Measurements from ENCODE around the gene SON. TPM values are rescaled to one million over a fixed set of nuclear protein-coding genes. Genes with fewer than 3 reads are reported as not detected.
A peak's percentile ranks its signal among the peaks of the same experiment; 100 is the strongest.

The SON gene, protein sequence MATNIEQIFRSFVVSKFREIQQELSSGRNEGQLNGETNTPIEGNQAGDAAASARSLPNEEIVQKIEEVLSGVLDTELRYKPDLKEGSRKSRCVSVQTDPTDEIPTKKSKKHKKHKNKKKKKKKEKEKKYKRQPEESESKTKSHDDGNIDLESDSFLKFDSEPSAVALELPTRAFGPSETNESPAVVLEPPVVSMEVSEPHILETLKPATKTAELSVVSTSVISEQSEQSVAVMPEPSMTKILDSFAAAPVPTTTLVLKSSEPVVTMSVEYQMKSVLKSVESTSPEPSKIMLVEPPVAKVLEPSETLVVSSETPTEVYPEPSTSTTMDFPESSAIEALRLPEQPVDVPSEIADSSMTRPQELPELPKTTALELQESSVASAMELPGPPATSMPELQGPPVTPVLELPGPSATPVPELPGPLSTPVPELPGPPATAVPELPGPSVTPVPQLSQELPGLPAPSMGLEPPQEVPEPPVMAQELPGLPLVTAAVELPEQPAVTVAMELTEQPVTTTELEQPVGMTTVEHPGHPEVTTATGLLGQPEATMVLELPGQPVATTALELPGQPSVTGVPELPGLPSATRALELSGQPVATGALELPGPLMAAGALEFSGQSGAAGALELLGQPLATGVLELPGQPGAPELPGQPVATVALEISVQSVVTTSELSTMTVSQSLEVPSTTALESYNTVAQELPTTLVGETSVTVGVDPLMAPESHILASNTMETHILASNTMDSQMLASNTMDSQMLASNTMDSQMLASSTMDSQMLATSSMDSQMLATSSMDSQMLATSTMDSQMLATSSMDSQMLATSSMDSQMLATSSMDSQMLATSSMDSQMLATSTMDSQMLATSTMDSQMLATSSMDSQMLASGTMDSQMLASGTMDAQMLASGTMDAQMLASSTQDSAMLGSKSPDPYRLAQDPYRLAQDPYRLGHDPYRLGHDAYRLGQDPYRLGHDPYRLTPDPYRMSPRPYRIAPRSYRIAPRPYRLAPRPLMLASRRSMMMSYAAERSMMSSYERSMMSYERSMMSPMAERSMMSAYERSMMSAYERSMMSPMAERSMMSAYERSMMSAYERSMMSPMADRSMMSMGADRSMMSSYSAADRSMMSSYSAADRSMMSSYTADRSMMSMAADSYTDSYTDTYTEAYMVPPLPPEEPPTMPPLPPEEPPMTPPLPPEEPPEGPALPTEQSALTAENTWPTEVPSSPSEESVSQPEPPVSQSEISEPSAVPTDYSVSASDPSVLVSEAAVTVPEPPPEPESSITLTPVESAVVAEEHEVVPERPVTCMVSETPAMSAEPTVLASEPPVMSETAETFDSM (N-terminal part only)
- total RNA-seq (ENCODE audit: unreplicated experiment) = 311 TPM
- long read RNA-seq, partial matches to known transcripts = 101 of 108 reads
- long read RNA-seq, other reads (novel, unspliced or antisense) = 5 of 108 reads

DNA sequence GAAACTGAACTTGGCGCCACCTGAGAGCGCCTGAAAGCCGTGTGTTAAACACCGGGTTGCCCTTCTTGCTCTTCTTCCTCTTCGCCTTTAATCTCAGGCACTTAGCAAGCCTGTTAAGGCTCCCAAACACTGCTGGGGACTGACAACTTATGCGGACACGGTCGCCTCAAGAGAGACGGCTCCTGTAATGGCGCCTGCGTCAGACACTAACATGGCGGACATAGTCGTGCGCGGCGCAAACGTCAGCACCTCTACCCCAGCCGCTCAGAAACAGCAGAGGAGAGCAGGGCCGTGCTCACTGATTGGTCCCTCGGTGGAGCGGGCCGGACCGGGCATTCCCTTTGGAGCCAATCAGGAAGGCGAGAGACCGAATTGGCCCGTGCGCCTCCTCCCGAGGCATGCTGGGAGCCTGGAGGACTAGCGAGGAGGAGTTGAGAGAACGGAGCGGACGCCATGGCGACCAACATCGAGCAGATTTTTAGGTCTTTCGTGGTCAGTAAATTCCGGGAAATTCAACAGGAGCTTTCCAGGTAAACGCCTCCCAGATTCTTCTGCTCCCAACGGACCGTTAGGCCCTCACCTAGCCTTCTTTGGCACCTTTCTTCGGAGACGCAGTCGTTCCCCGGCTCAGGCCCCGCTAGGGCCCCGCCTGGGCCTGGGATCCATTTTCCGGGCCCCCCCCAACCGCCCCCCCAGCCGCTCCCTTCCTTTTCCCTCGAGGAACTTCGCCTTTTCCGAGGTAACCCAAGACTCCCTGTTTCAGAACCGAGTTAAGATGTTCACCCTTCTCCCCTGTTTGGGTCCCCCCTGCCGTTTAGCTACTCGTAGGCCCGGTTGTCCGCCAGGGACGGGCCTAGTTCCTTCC lies at the start of gene SON:
Gene SON, plus strand, starts transcription at position 399 of the 865 bp plus-strand sequence. Its CDS starts 55 bp downstream, at position 454.
- H3K36me3 Mint-ChIP-seq (ENCODE audit: low read depth, unreplicated experiment) = peaks cover 17% of the 10 kb centered on the region

DNA sequence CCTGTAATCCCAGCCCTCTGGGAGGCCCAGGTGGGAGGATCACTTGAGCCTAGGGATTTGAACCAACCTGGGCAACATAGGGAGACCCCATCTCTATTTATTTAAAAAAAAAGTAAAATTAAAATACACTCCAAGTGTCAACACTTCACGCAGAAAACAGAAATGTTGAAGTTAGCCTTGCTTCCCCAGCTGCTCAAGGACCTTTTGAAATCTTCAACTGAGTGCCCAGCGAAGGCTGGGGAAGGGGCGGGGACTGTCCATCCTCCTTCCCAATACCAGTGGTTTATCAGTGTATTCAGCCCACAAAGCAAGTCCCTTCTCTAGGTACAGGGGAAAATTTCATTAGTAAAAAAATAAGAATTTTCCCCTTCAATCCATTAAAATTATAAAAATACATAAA lies 49.1 kb upstream of the SON start:
- Mint-ChIP-seq H3K4me3 (ENCODE audit: unreplicated experiment) (no peak overlapping the region), H3K9me3 (ENCODE audit: unreplicated experiment) (no peaks in the 10 kb centered on the region), H3K27me3 (ENCODE audit: unreplicated experiment) (no peaks in the 10 kb centered on the region), H3K27ac (ENCODE audit: unreplicated experiment) (no peak overlapping the region), H3K4me1 (ENCODE audit: unreplicated experiment) (peaks cover 5% of the 10 kb centered on the region), H3K36me3 (ENCODE audit: low read depth, unreplicated experiment) (peaks cover 6% of the 10 kb centered on the region)
- TF ChIP-seq, protein P1, sequence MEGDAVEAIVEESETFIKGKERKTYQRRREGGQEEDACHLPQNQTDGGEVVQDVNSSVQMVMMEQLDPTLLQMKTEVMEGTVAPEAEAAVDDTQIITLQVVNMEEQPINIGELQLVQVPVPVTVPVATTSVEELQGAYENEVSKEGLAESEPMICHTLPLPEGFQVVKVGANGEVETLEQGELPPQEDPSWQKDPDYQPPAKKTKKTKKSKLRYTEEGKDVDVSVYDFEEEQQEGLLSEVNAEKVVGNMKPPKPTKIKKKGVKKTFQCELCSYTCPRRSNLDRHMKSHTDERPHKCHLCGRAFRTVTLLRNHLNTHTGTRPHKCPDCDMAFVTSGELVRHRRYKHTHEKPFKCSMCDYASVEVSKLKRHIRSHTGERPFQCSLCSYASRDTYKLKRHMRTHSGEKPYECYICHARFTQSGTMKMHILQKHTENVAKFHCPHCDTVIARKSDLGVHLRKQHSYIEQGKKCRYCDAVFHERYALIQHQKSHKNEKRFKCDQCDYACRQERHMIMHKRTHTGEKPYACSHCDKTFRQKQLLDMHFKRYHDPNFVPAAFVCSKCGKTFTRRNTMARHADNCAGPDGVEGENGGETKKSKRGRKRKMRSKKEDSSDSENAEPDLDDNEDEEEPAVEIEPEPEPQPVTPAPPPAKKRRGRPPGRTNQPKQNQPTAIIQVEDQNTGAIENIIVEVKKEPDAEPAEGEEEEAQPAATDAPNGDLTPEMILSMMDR (IDR thresholded peaks at IDR 0.05; ENCODE audit: unreplicated experiment) = no peak
- no peak for DNase-seq (ENCODE audit: low spot score)

More for the DNA sequence above, at the start of gene SON:
- Mint-ChIP-seq H3K4me1 (ENCODE audit: unreplicated experiment) (peaks cover 24% of the 10 kb centered on the region), H3K4me3 (ENCODE audit: unreplicated experiment) (peak within 1 kb of the TSS; percentile 99), H3K27me3 (ENCODE audit: unreplicated experiment) (peaks cover 19% of the 10 kb centered on the region), H3K9me3 (ENCODE audit: unreplicated experiment) (no peaks in the 10 kb centered on the region), H3K27ac (ENCODE audit: unreplicated experiment) (peak within 1 kb of the TSS; percentile 100)
- peak; percentile 96 for DNase-seq (ENCODE audit: low spot score)
- TF ChIP-seq, protein P1 (IDR thresholded peaks at IDR 0.05; ENCODE audit: unreplicated experiment) = no peak

DNA sequence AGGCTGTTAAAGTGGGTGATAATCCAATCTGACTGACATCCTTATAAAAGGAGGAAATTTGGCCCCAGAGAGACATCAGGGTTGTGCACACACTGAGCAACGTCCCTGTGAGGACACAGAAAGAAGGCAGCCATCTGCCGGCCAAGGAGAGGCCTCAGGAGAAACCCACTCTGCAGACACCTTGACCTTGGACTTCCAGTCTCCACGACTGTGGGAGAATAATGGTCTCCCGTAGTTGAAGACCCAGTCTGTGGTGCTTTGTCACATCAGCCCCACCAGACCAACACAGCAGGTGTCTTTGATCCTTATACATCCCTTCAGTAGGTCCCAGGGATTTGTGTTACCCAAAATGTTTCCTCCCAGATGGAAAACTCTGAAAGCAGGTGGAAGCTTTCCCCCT lies 47.1 kb upstream of the SON start:
- TF ChIP-seq, protein P1 (IDR thresholded peaks at IDR 0.05; ENCODE audit: unreplicated experiment) = no peak
- Mint-ChIP-seq H3K4me1 (ENCODE audit: unreplicated experiment) (peaks cover 5% of the 10 kb centered on the region), H3K27me3 (ENCODE audit: unreplicated experiment) (peaks cover 1% of the 10 kb centered on the region), H3K36me3 (ENCODE audit: low read depth, unreplicated experiment) (peaks cover 3% of the 10 kb centered on the region), H3K27ac (ENCODE audit: unreplicated experiment) (no peak overlapping the region), H3K9me3 (ENCODE audit: unreplicated experiment) (no peaks in the 10 kb centered on the region), H3K4me3 (ENCODE audit: unreplicated experiment) (no peak overlapping the region)
- no peak for DNase-seq (ENCODE audit: low spot score)

DNA sequence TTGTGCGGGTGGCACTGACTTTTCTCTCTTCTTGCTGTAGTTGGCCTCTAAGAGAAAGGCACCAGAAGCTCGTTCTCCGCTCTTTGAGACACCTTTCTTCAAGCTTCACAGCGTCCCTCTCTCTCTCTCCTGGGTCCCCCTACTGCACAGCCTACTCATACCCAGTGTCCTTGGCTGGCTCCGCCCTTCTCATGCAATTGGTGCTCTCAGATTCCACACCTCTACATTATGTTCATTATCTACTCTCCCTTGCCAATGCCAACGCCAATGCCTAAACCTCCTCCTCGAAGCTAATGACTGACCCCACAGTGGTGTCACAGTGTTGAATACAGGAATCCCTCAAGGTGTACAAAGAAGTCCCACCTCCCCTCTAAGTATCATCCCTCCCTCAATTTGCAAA lies 46.5 kb upstream of the SON start:
- Mint-ChIP-seq H3K9me3 (ENCODE audit: unreplicated experiment) (no peaks in the 10 kb centered on the region), H3K27me3 (ENCODE audit: unreplicated experiment) (peaks cover 1% of the 10 kb centered on the region), H3K27ac (ENCODE audit: unreplicated experiment) (no peak overlapping the region), H3K36me3 (ENCODE audit: low read depth, unreplicated experiment) (no peaks in the 10 kb centered on the region), H3K4me1 (ENCODE audit: unreplicated experiment) (peaks cover 5% of the 10 kb centered on the region), H3K4me3 (ENCODE audit: unreplicated experiment) (no peak overlapping the region)
- DNase-seq (ENCODE audit: low spot score) = no peak
- TF ChIP-seq, protein P1 (IDR thresholded peaks at IDR 0.05; ENCODE audit: unreplicated experiment) = no peak
